Measurements from ENCODE around the gene ZBTB9.

GRCh38 chr6:33502486-33502885 is 48.1 kb downstream of the ZBTB9 start:
- TF ChIP-seq CTCF (IDR thresholded peaks at IDR 0.05), result no peak
- TF ChIP-seq EZH2 (IDR thresholded peaks at IDR 0.05; ENCODE audit: borderline replicate concordance, insufficient read depth, low read depth, low read length, poor library complexity, severe bottlenecking), result no peak

Data from B cell (primary cell).